GM12873 (cell line): ENCODE data around the gene LAMB1.

Source experiments
- TF ChIP-seq, protein P1 (sequence below): IDR thresholded peaks from 2 replicates; pipeline ENCODE4 v1.5.1; 2012; ENCODE audit warnings: low read depth, mild to moderate bottlenecking, moderate library complexity, low read length, control low read depth; ENCODE audit not compliant: insufficient read depth; ENCODE audit errors: missing control alignments

The LAMB1 gene

GRCh38 chr7:107943018-107943417 is 59.9 kb downstream of the LAMB1 start:
- TF ChIP-seq, protein P1, sequence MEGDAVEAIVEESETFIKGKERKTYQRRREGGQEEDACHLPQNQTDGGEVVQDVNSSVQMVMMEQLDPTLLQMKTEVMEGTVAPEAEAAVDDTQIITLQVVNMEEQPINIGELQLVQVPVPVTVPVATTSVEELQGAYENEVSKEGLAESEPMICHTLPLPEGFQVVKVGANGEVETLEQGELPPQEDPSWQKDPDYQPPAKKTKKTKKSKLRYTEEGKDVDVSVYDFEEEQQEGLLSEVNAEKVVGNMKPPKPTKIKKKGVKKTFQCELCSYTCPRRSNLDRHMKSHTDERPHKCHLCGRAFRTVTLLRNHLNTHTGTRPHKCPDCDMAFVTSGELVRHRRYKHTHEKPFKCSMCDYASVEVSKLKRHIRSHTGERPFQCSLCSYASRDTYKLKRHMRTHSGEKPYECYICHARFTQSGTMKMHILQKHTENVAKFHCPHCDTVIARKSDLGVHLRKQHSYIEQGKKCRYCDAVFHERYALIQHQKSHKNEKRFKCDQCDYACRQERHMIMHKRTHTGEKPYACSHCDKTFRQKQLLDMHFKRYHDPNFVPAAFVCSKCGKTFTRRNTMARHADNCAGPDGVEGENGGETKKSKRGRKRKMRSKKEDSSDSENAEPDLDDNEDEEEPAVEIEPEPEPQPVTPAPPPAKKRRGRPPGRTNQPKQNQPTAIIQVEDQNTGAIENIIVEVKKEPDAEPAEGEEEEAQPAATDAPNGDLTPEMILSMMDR, result no peak

GRCh38 chr7:107940951-107941350 is 62.0 kb downstream of the LAMB1 start:
- TF ChIP-seq, protein P1, result no peak

DNA sequence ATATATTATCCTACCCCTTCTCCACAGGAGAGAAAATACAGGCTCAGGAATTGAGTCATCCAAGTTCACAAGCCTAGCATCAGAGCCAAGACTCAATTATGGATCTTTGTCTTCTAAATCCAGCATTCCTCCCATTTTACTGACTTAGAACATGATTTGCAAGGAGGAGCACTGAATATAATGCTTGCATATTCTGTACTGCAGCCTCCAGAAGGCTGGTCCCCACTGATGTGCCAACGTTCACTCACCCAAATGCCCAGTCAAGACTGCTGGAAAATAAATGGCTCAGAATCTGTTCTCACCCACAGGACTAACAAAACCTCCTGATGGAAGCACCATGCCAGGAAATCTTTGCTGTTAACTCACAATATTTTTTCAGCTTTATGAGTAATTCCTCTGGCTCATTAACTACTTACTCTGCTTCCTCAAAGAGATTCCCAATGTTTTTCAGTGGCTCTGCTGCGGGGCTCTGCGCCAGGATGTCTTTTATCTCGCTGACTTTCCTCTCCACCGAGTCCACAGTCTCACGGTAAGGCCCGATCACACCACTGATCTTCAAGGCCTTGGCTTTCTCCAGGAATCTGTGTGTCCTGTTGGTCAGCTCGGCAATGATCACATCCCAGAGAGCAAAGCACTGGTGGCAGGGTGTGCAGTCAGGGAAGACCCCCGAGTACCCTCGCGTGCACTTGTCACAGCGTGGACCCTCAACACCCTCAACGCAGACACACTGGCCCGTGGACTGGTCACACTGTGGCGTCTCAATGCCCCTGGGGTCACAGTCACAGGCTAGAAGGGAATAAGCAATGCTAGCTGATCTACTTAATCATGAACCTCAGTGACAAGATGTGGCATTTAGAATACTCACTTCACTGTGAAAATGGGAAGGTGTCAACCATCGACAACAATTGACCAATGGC is 63.1 kb downstream of the LAMB1 start:
- TF ChIP-seq, protein P1, result no peak

- TF ChIP-seq, protein P1, result no peak
Measured at GRCh38 chr7:107938456-107939250, 64.3 kb downstream of the LAMB1 start.

GRCh38 chr7:107937531-107937930 is 65.4 kb downstream of the LAMB1 start:
- TF ChIP-seq, protein P1, result no peak

GRCh38 chr7:107936312-107936711 is 66.6 kb downstream of the LAMB1 start:
- TF ChIP-seq, protein P1, result no peak

DNA sequence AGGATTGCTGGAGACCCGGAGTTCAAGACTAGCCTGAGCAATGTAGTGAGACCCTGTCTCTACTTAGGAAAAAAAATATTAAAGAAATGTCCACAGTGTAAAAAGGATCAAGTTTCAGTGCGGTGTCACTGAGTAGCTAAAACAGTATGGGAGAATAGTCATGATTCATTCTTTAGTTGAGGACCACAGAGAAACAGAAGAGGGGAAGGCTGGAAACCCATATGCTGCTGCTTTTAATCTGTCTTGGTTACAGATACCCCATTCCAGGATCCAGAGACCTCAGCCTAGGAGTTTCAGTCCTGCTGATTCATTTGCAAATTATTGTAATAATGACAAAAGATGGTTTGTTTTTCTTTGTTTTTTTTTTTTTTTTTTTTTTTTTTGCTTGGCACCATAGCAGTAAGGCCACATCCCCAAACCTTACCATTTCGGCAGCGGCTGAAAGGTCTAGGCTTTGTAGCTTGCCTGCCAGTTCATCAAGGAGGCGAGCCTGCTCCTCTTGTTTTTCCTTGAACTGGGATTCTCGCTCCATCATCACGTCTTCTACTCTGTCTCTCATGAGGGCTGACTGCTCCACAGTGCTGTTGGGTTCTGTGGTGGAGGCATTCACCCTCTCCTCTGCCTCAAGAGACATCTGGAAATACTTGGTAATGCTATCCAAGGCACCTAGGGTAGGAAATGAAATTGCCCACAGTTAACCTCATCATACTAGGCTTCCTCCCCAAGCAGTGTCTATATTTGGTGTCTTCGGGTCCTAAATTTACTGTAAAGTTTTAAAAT is 67.8 kb downstream of the LAMB1 start:
- TF ChIP-seq, protein P1, result no peak
